Ishikawa (cell line): Measurements from ENCODE around the gene ARRDC3.

Experiments used
- CEBPB ChIP-seq: IDR thresholded peaks from 2 replicates; pipeline ENCODE4 v1.6.1; 2012
- CREB1 ChIP-seq: IDR thresholded peaks from 2 replicates; pipeline ENCODE4 v1.6.1; 2012; ENCODE audit warnings: low read depth
- EGR1 ChIP-seq: IDR thresholded peaks from 2 replicates; pipeline ENCODE4 v1.6.1; 2012
- EP300 ChIP-seq: IDR thresholded peaks from 2 replicates; pipeline ENCODE4 v1.6.1; 2012; ENCODE audit warnings: borderline replicate concordance
- FOXM1 ChIP-seq: IDR thresholded peaks from 2 replicates; pipeline ENCODE4 v1.6.1; 2012; ENCODE audit warnings: low read depth, borderline replicate concordance
- NFIC ChIP-seq: IDR thresholded peaks from 2 replicates; pipeline ENCODE4 v1.6.1; 2012
- RAD21 ChIP-seq: IDR thresholded peaks from 2 replicates; pipeline ENCODE4 v1.6.1; 2012; ENCODE audit warnings: low read depth
- TAF1 ChIP-seq: IDR thresholded peaks from 2 replicates; pipeline ENCODE4 v1.6.1; 2012; ENCODE audit warnings: low read depth, mild to moderate bottlenecking
- TCF12 ChIP-seq: IDR thresholded peaks from 2 replicates; pipeline ENCODE4 v1.6.1; 2012; ENCODE audit warnings: low read depth
- TEAD4 ChIP-seq: IDR thresholded peaks from 2 replicates; pipeline ENCODE4 v1.6.1; 2012
- YY1 ChIP-seq: IDR thresholded peaks from 2 replicates; pipeline ENCODE4 v1.6.1; 2012; ENCODE audit warnings: low read depth
- ZBTB7A ChIP-seq: IDR thresholded peaks from 2 replicates; pipeline ENCODE4 v1.6.1; 2012; ENCODE audit warnings: low read depth
- TF ChIP-seq, protein P1 (sequence below): IDR thresholded peaks from 2 replicates; pipeline ENCODE4 v1.6.1; 2012; ENCODE audit warnings: low read depth, mild to moderate bottlenecking
- TF ChIP-seq, protein P2 (sequence below): IDR thresholded peaks from 2 replicates; pipeline ENCODE4 v1.6.1; 2012
- TF ChIP-seq, protein P3 (sequence below): IDR thresholded peaks from 2 replicates; pipeline ENCODE4 v1.6.1; 2012

Gene ARRDC3

DNA sequence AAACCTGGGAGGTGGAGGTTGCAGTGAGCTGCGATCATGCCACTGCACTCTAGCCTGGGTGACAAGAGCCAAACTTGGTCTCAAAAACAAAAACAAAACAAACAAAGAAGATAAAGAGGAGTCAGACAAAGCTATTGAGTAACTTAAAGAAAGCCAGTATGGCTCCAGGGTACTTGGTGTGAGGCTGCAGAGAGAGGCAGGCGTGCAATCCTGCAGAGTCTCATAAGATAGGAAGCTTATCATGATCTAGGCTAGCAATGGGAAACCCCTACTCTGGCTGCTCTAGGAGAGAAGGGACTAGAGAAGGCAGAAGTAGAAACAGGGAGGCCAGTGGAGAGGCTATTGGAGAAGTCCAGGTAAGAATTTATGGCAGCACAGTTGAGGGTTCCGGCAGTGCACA is 42.0 kb downstream of the ARRDC3 start:
- TF ChIP-seq FOXM1 (no peak), TEAD4 (no peak), EGR1 (no peak), CEBPB (no peak), YY1 (no peak), RAD21 (no peak), CREB1 (no peak), TCF12 (no peak), EP300 (no peak), ZBTB7A (no peak), NFIC (no peak), TAF1 (no peak)
- TF ChIP-seq, protein P1, sequence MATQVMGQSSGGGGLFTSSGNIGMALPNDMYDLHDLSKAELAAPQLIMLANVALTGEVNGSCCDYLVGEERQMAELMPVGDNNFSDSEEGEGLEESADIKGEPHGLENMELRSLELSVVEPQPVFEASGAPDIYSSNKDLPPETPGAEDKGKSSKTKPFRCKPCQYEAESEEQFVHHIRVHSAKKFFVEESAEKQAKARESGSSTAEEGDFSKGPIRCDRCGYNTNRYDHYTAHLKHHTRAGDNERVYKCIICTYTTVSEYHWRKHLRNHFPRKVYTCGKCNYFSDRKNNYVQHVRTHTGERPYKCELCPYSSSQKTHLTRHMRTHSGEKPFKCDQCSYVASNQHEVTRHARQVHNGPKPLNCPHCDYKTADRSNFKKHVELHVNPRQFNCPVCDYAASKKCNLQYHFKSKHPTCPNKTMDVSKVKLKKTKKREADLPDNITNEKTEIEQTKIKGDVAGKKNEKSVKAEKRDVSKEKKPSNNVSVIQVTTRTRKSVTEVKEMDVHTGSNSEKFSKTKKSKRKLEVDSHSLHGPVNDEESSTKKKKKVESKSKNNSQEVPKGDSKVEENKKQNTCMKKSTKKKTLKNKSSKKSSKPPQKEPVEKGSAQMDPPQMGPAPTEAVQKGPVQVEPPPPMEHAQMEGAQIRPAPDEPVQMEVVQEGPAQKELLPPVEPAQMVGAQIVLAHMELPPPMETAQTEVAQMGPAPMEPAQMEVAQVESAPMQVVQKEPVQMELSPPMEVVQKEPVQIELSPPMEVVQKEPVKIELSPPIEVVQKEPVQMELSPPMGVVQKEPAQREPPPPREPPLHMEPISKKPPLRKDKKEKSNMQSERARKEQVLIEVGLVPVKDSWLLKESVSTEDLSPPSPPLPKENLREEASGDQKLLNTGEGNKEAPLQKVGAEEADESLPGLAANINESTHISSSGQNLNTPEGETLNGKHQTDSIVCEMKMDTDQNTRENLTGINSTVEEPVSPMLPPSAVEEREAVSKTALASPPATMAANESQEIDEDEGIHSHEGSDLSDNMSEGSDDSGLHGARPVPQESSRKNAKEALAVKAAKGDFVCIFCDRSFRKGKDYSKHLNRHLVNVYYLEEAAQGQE: no peak
- TF ChIP-seq, protein P2, sequence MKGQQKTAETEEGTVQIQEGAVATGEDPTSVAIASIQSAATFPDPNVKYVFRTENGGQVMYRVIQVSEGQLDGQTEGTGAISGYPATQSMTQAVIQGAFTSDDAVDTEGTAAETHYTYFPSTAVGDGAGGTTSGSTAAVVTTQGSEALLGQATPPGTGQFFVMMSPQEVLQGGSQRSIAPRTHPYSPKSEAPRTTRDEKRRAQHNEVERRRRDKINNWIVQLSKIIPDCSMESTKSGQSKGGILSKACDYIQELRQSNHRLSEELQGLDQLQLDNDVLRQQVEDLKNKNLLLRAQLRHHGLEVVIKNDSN: no peak
- TF ChIP-seq, protein P3, sequence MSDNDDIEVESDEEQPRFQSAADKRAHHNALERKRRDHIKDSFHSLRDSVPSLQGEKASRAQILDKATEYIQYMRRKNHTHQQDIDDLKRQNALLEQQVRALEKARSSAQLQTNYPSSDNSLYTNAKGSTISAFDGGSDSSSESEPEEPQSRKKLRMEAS: no peak

DNA sequence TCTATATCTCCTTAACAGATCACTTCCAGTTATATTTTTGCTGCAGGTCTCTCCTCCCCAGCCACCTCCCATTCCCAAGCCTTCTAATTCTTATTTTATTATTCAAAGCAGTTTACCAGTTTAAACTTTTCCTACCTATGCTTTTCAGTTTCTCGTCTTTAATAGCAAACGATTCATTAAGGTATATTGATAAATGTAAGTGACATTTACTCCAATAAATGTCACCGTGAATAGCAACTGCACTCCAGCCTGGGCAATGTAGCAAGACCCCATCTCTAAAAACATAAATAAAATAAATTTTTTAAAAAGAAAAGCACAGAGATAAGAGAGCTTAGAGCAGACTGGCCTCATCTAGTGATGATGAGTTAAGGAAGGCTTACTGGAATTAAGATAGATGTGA is 42.6 kb downstream of the ARRDC3 start:
- TF ChIP-seq FOXM1 (no peak), NFIC (no peak), EP300 (no peak), TCF12 (no peak), ZBTB7A (no peak), CEBPB (no peak)

DNA sequence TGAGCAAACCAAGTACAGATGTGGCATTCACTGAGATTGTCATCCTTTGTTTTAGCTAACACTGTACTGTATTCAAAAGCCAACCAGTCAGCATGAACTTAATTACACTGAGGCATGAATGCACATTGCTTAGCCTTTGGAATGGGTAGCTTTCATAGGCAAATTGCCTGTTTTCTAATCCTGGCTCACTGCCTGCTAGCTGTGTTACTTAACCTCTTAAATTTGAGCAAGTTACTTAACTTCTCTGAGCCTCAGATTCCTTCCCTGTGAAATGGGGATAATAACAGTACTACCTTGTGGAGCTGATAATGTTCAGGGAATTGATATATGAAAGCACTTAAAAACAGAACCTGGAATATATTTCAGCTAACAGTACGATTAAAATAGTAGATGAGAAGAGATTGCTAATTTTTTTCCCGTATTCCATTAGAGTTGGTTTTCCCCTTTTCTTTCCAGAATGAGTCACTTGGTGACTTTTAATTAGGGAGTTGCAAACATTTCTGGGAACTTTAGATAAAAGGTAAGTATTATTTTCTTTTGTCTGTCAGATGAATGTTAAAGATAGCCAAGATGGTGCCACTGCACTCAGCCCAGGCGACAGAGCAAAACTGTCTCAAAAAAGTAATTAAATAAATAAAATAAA is 43.9 kb downstream of the ARRDC3 start:
- no peak for TF ChIP-seq NFIC
- TF ChIP-seq YY1: no peak
- TF ChIP-seq, protein P3: no peak
- no peak for TF ChIP-seq FOXM1
- no peak for TF ChIP-seq ZBTB7A

DNA sequence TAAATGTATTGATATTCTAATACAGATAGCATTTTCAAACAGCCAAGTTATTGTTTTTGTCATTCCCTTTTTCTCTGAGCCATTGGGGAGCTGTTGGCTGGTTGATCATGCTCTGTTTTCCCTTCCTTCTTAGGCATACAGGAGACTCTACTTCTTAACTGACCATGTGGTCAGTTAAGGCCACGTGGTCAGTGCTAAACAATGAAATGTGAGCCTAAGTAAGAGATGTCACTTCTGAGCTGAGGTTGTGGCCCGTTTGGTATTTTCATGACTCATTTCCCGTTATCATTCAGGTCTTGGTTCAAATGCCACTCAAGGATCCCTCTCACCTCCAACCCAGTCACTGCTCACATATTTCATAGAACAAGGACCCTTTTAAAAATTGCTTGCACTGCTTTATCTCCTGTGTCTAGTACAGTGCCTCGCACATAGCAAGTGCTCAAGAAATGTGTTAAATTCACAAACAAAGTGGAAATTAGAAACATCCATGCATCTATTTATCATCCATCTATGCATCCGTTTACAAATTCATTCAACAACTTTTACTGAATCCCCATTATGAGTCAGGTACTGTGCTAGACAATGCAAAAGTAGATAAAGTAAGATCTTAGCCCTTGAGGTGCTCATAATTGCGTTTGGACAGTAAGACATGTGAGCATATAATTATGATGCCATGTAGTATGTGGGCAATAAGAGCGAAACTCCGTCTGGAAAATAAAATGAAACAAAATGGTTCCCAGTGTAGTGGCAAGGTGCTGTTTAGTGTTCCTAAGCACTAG is 50.7 kb downstream of the ARRDC3 start:
- TF ChIP-seq ZBTB7A (no peak), TEAD4 (0 out of 2 replicates have a peak, but pooled peaks have one; percentile 44), FOXM1 (no peak), CREB1 (no peak)
- TF ChIP-seq, protein P2: peak; percentile 93
- TF ChIP-seq, protein P3: peak; percentile 90

DNA sequence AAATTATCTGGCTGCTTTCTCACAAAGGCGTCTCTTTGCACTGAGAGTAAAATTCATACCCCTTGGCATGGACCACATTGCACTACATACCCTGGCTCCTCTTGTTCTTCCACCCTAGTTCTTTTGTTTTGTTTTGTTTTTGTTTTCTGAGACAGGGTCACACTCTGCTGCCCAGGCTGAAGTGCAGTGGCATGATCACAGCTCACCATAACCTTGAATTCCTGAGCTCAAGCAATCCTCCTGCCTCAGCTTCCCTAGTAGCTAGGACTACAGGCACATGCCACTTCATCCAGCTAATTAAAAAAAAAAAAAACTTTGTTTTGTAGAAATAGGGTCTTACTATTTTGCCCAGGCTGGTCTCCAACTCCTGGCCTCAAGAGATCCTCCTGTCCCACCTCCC is 51.4 kb downstream of the ARRDC3 start:
- TF ChIP-seq FOXM1: no peak
- no peak for TF ChIP-seq TEAD4
- TF ChIP-seq ZBTB7A: no peak
- TF ChIP-seq CREB1: no peak
- TF ChIP-seq TAF1: no peak

DNA sequence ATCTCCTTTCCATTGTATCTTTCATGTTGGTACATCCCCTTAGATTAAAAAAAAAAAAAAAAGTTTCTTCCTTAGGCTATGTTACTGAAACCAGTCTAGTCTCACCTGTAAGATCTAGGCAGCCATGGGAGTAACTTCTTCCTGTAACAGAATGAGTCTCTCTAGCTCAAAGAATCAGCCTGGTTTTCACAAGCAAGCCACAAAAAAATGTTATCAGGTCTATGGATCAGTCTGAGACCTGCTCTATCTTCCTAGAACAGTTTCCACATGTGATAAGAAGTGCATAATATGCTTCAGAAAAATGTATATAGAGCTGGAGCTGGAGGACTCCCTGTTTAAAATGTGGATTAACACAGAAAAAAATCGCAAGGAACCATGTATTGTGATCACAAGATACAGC is 53.8 kb downstream of the ARRDC3 start:
- no peak for TF ChIP-seq TAF1
- no peak for TF ChIP-seq EGR1
- TF ChIP-seq, protein P1: no peak
- TF ChIP-seq CEBPB: no peak
- TF ChIP-seq YY1: no peak
- no peak for TF ChIP-seq ZBTB7A
- TF ChIP-seq, protein P3: no peak
